GM12891 (cell line): ENCODE data around the gene APMAP.

Experiments
- DNase-seq: peaks from one replicate; pipeline ENCODE4 v3.0.0; 2011; ENCODE audit warnings: low spot score; ENCODE audit not compliant: insufficient read length
- FAIRE-seq: peaks from 2 replicates; lab custom pipeline; 2011; peaks lifted over from hg19 to GRCh38; lab: Jason Lieb, UNC
- PAX5 ChIP-seq: IDR thresholded peaks from 2 replicates; pipeline ENCODE4 v1.6.1; 2011; ENCODE audit warnings: low read length, moderate library complexity, mild to moderate bottlenecking; ENCODE audit not compliant: insufficient read depth, severe bottlenecking
- POLR2A ChIP-seq: IDR thresholded peaks from 2 replicates; pipeline ENCODE4 v1.6.1; 2011; ENCODE audit warnings: low read depth, low read length, control low read depth
- POLR2AphosphoS5 ChIP-seq: IDR thresholded peaks from 2 replicates; pipeline ENCODE4 v1.6.1; 2011; ENCODE audit warnings: low read depth, low read length, control low read depth
- POU2F2 ChIP-seq: IDR thresholded peaks from 2 replicates; pipeline ENCODE4 v1.6.1; 2011; ENCODE audit warnings: low read depth, mild to moderate bottlenecking, control low read depth, low read length, moderate library complexity
- SPI1 ChIP-seq: IDR thresholded peaks from 2 replicates; pipeline ENCODE4 v1.6.1; 2011; ENCODE audit warnings: low read depth, low read length, control low read depth
- TAF1 ChIP-seq: IDR thresholded peaks from 2 replicates; pipeline ENCODE4 v1.6.1; 2011; ENCODE audit warnings: low read depth, low read length, control low read depth

Gene APMAP

GRCh38 chr20:24998121-24998520, 5.6 kb upstream of the APMAP start:
- DNase-seq (no peak), FAIRE-seq (no peak)
- TF ChIP-seq POU2F2 (no peak), POLR2AphosphoS5 (no peak), PAX5 (no peak), SPI1 (no peak), TAF1 (no peak), POLR2A (no peak)

GRCh38 chr20:24996449-24997377, 4.2 kb upstream of the APMAP start:
- TF ChIP-seq TAF1 (no peak), POLR2A (no peak), POLR2AphosphoS5 (no peak)
- FAIRE-seq = no peak
- DNase-seq = no peak

GRCh38 chr20:24995741-24996448, 3.3 kb upstream of the APMAP start:
- FAIRE-seq (no peak), DNase-seq (no peak)
- TF ChIP-seq POLR2AphosphoS5 (no peak), TAF1 (no peak), SPI1 (no peak), PAX5 (no peak), POLR2A (no peak), POU2F2 (no peak)

GRCh38 chr20:24994470-24995368, 2.2 kb upstream of the APMAP start:
- FAIRE-seq = peak; percentile 73

GRCh38 chr20:24994186-24994465, 1.6 kb upstream of the APMAP start:
- no peak for DNase-seq
- no peak for TF ChIP-seq POLR2A
- no peak for TF ChIP-seq POLR2AphosphoS5
- no peak for TF ChIP-seq PAX5
- no peak for TF ChIP-seq POU2F2
- no peak for TF ChIP-seq SPI1
- no peak for FAIRE-seq

More at GRCh38 chr20:24994470-24995368, 2.2 kb upstream of the APMAP start:
- TF ChIP-seq SPI1 (no peak), TAF1 (no peak), POLR2A (no peak), POU2F2 (no peak), PAX5 (no peak), POLR2AphosphoS5 (no peak)
- peak; percentile 53 for DNase-seq

GRCh38 chr20:24993337-24994185, 1.0 kb upstream of the APMAP start:
- FAIRE-seq (no peak), DNase-seq (no peak)
- TF ChIP-seq POU2F2 (no peak), SPI1 (no peak), TAF1 (no peak), PAX5 (no peak), POLR2A (no peak), POLR2AphosphoS5 (no peak)

- FAIRE-seq (no peak), DNase-seq (no peak)
- no peak for TF ChIP-seq PAX5
- no peak for TF ChIP-seq SPI1
- TF ChIP-seq POLR2AphosphoS5 = no peak
- TF ChIP-seq POLR2A = no peak
- no peak for TF ChIP-seq POU2F2
- no peak for TF ChIP-seq TAF1
Measured at GRCh38 chr20:24991897-24992486, 559 bp downstream of the APMAP start.

GRCh38 chr20:24990810-24991252, 1.7 kb downstream of the APMAP start:
- DNase-seq (no peak), FAIRE-seq (no peak)

More at GRCh38 chr20:24990810-24991252, 1.7 kb downstream of the APMAP start:
- TF ChIP-seq PAX5 (no peak), TAF1 (no peak), SPI1 (no peak), POLR2A (no peak), POU2F2 (no peak), POLR2AphosphoS5 (no peak)
